Stimulated activated CD8-positive, alpha-beta memory T cell treated with anti-CD3 and anti-CD28 coated beads, Interleukin-4, amount 100 ng/mL, for 1 hour (primary cell): ENCODE results near the gene C16orf87.
A peak's percentile ranks its signal among the peaks of the same experiment; 100 is the strongest.

Experiments
- DNase-seq, 2 donors: peaks; one replicate each; pipeline ENCODE4 v3.0.0-alpha.2; 2020; ENCODE audit warnings: low read depth in 2 of 2, low spot score in 1 of 2

The C16orf87 gene

GRCh38 chr16:46843898-46844642, 13.1 kb upstream of the C16orf87 start:
- no peak for DNase-seq

DNA sequence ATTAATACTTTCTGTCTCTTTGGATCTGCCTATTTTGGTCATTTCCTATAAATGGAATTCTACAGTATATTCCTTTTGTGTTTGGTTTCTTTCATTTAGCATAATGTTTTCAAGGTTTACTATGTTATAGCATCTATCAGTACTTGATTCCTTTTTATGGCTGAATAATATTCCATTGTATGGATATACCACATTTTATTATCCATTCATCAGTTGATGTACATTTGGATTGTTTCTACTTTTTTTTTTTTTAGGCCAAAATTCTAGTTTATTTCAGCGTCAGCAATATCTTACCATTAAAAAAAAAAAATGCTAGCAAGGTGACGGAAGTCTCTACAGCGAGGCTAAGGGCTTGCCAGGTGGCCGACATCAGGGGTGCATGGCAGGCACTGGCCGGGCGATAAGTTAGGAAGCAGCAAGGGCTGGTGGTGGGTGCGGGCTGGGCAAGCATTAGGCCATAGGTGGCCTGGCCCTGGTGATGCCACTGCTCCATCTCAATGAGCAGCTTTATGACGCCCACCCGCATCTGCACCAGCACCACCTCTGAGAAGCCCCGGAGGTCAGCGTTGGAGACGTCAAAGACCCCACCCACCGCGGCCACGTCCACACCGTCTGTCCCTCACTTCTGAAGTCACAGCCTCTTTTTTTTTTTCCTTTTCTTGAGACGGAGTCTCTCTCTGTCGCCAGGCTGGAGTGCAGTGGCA, 11.4 kb upstream of the C16orf87 start:
- DNase-seq: no peak

DNA sequence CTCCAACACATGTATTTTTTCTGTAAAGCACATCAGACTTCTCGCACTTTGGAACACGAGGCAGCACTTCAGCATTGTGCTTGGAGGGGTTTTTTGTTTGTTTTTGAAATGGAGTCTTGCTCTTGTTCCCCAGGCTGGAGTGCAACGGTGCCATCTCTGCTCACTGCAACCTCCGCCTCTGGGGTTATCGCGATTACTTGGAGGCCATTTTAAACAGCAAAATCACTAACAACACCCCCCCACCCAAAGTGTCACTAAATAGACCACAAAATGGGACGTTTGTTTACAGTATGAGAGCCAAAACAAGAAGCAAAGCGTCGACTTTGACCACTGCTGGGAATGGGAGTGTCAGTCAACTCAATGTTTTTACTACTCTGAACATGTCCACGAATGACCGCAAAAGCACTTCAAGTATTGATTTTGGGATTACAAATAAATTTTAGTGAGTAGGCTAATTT, 9.0 kb upstream of the C16orf87 start:
- DNase-seq: no peak

GRCh38 chr16:46836534-46837530, 5.9 kb upstream of the C16orf87 start:
- no peak for DNase-seq

GRCh38 chr16:46833460-46833800, 2.5 kb upstream of the C16orf87 start:
- no peak for DNase-seq

GRCh38 chr16:46832757-46833459, 1.9 kb upstream of the C16orf87 start:
- no peak for DNase-seq

GRCh38 chr16:46830417-46830901, 521 bp downstream of the C16orf87 start:
- peak; percentile 2 to 4 for DNase-seq

DNA sequence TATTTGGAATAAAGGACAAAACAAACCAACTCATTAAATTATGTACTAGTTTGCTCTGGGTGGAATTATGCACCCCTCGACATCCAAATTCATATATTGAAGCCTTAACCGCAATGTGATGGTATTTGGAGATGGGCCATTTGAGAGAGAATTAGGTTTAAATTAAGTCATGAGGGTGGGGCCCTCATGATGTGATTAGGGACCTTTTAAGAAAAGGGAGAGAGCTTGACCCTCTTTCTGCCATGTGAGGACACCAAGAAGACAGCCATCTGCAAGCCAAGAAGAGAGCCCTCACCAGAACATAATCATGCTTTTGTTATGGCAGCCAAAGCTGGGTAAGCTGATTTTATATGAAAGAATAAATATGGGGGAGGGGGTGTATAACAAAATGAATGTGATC, 2.0 kb downstream of the C16orf87 start:
- DNase-seq: no peak

DNA sequence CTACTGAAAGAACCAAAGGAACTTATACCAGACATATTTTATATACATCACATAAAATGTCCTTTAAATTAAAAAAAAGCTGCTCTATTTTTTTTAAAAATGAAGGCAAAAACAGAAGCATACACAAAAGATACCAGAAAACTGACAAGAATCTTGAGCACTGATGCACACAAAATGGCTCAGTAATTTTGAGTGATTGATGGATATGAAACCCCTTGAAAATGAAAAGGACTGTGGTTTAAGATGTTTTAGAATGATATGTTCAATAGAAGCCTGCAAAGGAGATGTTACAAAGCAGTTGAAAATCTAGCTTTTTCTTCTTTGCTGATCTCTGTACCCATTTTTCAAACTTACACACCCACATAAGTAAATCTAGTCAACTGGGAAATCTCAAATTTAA, 2.7 kb downstream of the C16orf87 start:
- DNase-seq: no peak

DNA sequence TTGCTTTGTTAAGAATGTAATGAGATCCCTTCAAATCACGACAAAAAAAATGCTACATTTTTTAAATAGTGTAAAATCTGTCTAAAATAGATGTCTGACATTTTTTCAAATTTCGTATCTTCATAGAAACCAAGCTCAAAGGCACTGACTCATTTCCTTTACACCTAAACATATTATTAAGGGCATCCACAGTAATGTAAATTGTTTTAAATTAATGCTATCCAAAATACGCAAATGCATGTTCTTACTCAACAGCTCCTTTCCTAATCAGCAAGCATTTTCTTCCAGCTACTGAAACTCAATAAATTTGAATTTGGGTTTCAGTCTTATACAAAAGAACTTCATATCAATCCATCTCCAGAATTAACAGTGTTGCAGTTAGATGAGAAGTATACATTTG, 4.3 kb downstream of the C16orf87 start:
- DNase-seq: no peak

GRCh38 chr16:46822270-46822669, 8.7 kb downstream of the C16orf87 start:
- DNase-seq: no peak

DNA sequence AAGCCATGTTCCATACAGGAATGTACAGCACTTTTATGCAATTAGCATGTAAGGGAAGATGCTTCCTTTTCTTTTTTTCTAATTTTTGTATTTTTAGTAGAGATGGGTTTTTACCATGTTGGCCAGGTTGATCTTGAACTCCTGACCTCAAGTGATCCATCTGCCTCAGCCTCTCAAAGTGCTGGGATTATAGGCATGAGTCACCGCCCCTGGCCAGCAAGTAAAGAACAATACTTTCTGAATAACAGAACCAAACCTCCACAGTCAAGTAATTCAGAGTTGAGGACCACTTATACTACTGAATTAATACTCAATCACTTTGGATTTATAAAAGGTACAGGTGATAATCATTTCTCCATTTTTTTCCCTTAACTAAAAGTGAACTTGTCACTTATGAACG, 13.0 kb downstream of the C16orf87 start:
- DNase-seq: no peak

GRCh38 chr16:46814790-46815189, 16.2 kb downstream of the C16orf87 start:
- DNase-seq: no peak

DNA sequence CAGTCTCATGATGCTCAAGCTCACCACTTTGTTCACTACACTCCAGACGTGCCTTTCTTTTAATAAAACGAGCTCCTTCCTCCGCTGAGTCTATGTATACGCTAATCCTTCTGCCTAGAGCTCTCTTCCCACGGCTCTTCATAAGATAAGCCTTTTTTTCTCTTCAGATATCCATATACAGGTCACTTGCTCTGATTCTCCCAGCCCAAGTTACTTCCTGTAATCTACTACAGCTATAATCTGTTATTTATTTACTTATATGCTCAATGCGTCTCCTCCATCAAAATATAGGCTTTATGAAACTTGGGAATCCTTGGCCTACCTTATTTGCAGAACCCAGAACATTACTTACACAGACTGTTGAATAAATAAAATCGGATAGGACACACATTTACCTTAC, 17.4 kb downstream of the C16orf87 start:
- no peak for DNase-seq

DNA sequence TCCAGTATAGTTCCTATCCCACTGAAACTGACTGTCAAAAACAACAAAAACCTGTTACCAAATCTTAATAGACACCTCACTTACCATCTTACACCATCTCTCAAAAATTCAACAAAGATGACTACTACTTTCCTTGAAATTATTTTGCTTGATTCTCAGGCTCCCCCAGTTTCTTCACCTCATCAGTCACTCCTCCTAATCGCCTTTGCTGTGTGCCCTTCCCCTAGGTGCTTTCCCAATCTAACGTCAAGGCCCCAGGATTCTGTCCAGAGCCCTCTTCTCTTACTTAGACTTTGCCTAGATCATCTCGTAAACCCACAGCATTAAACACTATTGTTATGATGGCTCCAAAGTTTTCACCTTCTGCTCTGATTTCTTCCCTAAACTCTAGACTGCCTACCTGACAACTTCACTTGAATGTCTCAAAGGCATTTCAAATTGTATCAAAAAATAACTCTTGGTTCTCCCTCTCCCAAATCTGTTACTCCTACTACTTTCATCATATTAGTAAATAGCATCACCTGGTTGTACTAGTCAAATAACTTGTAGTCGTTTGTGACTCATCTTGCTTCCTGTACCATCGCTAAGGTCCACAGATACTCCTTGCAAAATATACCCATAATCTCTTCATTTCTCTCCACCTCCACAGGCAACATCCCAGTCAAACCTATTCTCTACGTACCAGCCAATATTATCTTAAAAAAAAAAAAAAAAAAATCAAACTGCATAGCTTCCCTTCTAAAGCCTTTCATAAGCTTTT, 18.0 kb downstream of the C16orf87 start:
- no peak for DNase-seq

DNA sequence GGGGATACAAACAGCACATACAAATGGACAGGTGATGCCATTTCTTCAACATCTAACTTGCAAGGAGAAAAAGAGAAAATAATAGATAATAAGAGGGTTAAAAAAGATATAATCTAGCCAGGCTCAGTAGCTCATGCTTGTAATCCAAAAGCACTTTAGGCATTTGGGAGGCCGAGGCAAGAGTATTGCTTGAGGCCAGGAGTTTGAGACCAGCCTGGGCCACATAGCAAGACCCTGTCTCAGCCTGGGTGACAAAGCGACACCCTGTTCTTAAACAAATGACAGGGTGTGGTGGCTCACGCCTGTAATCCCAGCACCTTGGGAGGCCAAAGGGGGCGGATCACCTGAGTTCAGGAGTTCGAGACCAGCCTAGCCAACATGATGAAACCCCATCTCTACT, 19.3 kb downstream of the C16orf87 start:
- DNase-seq: no peak

DNA sequence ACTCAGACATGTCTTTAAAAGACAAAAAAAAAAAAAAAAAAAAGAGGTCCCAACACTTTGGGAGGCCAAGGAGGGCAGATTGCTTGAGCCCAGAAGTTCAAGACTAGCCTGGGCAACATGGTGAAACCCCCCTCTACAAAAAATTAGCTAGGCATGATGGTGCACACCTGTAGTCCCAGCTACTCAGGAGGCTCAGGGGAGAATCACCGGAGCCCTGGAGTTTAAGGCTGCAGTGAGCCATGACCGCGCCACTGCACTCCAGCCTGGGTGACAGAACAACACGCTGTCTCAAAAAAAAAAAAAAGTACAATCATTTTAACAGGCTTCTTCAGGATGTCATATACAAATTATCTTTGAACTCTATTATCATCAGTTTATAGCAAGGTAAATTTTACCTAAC, 22.0 kb downstream of the C16orf87 start:
- DNase-seq: no peak

- no peak for DNase-seq
Measured at GRCh38 chr16:46807336-46807735, 23.6 kb downstream of the C16orf87 start.

DNA sequence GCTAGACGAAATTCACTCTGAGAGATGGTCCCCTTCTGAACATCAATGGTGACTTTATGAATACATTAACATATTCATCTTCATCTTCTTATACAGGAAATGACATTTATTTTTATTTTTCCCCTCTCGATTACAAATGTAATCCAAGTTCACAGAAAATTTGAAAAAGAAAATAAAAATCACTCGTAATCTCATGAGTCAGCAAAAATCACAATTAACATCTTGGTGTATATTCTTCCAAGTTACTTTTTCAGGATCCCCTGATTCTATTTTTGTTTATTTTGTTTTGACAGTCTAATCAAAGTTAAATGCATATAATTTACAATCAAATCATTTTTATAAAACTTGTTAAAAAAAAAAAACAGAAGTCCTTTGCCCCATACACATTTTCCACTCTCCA, 27.6 kb downstream of the C16orf87 start:
- no peak for DNase-seq

DNA sequence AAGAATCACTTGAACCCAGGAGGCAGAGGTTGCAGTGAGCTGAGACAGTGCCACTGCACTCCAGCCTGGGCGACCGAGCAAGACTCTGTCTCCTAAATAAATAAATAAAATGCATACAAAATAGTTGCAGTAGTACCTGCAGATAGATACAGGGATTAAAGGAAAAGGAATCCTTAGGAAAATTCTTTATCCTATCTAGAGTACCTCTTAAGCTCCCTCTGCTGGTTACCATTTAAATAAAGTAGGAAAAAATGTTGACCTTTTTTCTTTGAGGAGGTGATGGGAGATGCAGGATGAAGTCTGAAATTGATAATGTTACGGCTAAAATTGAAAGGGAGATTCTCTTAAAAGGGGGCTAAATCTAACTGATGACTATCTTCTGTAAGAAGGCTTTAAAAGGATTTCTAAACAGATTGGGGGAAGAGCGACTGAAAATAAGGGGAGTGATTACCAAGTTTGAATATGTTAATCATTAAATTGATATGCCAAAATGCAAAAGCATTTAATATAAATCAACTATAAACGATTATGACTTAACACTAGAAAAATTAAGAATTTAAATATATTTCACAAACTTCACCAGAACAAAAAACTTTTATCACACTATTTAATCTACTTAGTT, 29.4 kb downstream of the C16orf87 start:
- no peak for DNase-seq
